GM19328 (cell line): Measurements from ENCODE around the gene CERS2.

Experiments used
- ATAC-seq: cut with Tn5 transposase; IDR thresholded peaks from one replicate; pipeline ENCODE4 v1.9.1; 2021; ENCODE audit warnings: mild to moderate bottlenecking, moderate library complexity; ENCODE audit not compliant: unreplicated experiment

CERS2 gene

GRCh38 chr1:150974580-150975478 lies at the start of gene CERS2:
Gene CERS2, minus strand, starts transcription at chr1:150974835. Its CDS starts 5,745 bp downstream, at chr1:150969090.
- peak; percentile 61 for ATAC-seq

- ATAC-seq, result no peak
Observed at GRCh38 chr1:151013518-151013917, 38.9 kb upstream of the CERS2 start.

- no peak for ATAC-seq
Observed at GRCh38 chr1:151012684-151013471, 38.2 kb upstream of the CERS2 start.

DNA sequence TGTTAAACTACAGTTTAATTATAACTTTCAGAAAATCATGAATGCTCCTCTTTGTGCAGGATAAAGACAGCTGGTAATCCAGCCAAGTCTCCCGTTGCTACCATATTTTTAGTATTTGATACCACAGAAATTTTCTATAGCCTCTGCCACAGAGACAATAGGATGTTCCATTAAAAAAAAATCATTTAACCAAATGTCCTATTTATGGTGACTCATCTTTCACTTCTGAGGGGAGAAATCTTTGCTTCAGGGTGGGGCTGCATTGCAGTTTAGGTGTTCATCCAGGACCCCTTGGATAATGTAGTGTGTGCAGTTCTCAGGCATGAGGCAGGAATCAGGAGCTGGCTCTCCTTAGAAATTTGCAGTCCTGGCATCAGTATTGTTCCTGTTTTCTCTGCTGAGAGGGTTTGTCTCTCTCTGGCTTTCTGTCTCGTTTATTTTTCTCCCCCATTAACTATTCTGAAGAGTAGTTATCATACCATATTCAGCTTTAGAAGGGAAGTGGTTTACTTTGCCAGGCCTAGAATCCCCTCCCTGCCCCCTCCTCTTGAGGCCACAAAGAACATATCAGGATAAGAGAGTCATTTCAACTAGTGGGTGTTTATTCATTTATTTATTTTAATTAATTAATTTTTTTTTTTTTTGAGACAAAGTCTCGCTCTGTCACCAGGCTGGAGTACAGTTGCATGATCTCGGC lies 36.7 kb upstream of the CERS2 start:
- no peak for ATAC-seq

DNA sequence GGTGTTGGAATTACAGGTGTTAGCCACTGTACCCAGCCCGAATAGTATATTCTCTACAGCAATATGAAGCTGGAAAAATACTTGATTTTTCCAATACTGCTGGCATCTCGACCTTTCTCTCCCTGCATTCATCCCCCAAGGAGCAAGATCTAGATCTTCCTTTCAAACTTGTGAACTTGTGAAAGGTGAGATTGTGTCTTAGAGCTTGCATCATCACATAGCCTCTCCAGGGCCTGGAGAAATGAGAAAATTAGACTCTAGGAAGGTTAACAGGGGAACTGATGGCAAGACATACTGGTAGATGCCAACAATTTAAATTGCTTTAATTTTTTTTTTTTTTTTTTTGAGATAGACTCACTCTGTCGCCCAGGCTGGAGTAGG lies 35.7 kb upstream of the CERS2 start:
- no peak for ATAC-seq

- ATAC-seq, result no peak
Observed at GRCh38 chr1:151009674-151010345, 35.2 kb upstream of the CERS2 start.

DNA sequence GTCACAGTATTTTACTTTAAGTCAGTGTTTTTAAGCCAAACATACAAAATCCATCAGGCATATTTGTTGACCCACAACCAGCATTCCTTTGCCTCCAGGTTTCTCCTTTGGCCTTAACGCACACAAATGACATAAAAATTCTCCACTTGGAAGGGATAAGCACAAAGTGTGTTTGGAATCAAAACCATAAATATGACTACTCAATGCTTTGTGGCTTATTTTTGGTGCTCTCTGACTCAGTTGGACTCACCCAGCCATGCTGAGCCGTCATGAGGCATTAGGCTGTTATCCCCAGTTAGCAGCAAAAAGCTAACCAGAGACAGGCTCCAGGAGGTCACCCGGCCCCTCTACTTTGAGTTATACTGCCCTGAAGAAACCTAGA lies 34.6 kb upstream of the CERS2 start:
- no peak for ATAC-seq

DNA sequence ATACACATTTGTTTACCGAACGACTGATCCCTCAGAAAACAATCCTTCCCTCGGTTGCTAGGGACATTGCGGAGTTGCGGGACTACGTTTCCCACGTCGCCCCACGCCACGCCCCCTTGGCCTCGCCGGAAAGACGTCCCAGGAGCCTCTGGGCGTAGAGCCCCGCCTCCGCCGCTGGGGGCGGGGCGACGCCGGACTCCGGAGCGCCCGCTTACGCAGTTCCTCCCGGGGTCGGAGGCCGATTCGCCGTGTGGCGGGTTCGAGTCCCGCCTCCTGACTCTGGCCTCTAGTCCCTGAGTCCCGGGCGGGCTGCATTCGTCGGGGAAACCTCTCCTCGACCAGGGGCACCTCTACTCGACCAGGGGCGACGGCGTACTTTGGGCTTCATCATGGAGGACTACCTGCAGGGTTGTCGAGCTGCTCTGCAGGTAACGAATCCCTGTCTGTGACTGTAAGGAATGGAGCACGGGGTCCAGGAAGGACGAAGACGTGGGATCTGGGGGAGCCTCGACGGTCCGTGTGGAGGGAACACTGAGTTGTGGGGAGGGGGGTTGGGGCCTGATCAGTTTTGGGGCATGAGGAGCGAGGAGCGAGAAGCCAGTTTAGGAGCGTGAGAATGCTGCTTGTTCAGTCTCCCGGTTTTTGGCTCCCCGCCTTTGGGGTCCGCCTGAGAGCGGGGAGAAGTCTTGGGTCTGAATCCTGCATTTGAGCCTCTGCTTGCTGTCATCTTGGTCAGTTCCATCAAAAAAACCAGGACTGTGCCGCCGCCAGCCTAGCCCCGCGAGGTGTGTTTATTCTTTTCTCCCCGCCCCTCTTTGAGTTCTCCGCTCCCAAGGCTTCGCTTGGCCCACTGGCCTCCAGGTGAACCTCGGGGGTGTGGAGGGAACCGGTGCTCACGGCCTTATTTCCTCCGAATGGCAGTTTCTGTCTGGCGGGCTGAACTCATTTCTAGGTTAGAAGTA lies 33.9 kb upstream of the CERS2 start, which contains the start of gene PRUNE1:
TSS of gene PRUNE1 (plus strand) at position 206 of the 962 bp plus-strand sequence. CDS start at position 390, 184 bp downstream.
- ATAC-seq, result peak; percentile 78

DNA sequence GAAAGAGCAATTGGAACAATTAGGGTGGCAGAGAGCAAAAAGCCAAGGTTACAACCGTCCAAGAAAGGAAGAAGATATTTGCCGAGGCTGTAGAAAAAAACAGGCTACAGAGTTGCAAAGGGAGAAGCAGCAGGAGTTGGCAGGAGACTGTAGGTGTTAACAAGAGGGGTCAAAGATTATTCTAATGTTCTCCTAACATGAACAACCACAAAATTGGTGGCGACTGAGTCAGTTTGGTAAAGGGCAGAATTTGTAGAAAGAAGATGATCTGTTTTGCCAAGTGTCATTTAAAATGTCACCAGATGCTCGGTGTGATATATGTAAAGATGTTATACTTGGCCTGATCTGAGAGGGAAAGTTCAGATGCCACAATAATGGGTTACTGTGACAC lies 33.2 kb upstream of the CERS2 start:
- ATAC-seq, result no peak

GRCh38 chr1:151006327-151007052 lies 31.9 kb upstream of the CERS2 start, which contains the start of gene MINDY1:
Gene MINDY1, minus strand, starts transcription at chr1:151006902. Its CDS starts 4,285 bp downstream, at chr1:151002617.
- no peak for ATAC-seq

DNA sequence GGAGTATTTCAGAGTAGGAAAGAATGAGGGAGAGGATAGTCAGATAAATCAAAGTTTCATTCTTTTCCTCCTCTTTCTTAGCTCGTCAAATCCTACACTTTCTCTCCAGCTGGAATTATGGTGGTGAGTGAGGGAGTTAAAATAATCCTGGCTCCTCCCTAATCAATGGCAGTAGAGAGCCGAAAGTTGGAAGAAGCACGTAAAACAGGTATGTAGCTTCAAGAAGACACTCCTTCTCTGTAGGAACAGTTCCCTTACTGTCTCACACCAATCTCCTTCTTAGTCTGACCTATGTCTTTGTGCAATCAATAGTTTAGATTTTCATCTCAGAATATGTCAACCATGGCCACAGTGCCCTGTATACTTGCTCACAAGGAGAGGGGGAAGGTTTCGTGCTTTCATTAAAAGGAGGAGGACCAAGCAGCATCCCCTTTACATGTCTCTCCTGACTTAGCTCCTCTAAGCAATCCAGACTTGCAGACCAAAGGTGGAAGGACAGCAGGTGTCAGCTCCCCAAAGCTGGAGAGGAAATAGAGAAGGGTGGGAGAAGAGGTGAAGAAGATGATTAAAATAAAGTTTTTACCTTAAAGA lies 31.2 kb upstream of the CERS2 start:
- ATAC-seq, result no peak

GRCh38 chr1:151003180-151003579 lies 28.5 kb upstream of the CERS2 start:
- no peak for ATAC-seq

DNA sequence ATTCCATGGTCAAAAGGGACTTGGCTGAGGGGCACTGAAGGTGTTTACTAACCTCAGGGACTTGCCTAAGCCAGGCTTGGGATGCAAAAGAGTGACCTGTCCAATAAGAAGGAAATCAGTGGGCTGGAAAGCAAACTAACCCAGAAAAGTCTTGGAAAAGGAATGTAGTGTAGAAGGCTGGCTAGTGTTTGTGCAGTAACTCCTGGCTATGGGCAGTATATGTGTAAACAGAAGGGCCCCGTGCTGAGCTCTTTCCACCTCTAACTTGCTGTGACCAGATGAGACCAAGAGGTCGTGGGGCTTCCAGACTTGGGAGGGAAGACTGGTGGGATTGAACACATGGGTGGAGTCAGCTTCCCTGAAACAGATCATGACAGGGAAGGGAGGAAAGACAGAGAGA lies 28.0 kb upstream of the CERS2 start:
- ATAC-seq, result no peak

- no peak for ATAC-seq
Observed at GRCh38 chr1:151002051-151002450, 27.4 kb upstream of the CERS2 start.

DNA sequence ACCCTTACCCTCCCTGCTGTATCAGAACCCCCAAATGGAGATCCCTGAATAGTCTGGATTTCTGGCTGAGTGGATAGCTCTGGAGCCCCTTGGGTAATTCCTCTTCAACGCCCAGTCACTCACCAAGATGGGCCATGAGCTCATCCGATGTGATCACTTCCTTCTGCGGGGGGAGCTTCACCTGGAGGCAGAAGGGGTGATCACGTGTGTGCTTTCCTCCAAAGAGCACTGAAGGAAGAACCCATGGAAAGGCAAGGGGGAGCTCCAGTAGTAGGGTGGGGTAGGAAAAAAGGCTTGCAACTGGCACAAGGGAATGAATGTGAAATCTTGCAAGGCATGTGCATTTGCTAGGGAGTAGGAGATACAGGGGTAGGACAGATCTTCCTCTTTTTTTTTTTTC lies 27.0 kb upstream of the CERS2 start:
- no peak for ATAC-seq

GRCh38 chr1:151000408-151000807 lies 25.8 kb upstream of the CERS2 start:
- no peak for ATAC-seq

GRCh38 chr1:150999926-151000325 lies 25.3 kb upstream of the CERS2 start:
- no peak for ATAC-seq

DNA sequence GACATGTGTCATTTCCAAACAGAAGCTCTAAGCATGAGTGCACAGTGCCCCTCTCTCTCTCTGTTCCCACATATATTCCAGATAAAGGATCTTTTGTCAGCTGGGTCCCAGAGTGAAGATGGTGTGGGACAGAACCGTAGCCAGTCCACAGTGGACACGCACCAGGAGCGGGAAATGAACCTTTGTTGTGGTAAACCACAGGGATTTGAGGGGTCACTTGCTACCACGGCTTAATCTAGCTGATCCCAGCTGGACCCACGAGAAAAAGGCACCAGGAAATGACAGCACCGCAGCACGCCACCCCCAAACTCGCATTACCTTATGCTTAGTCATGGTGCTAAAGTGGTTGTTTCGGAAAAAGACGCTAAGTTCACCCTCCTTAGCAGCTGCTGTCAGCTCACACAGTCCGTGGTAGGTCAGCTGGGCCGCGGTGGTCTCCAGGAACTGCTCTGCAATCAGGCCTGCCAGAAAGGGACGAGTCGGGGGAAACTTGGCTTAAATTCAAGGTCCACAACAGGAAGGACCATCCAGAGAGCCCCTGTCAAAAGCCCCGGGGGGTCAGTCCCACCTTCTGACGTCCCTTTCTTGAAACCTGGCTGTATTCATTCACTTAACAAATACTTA lies 24.5 kb upstream of the CERS2 start:
- no peak for ATAC-seq
